ENCODE results near the gene SNN.

SNN gene

GRCh38 chr16:11681976-11682654, 13.9 kb downstream of the SNN start:
- no peak for DNase-seq

- no peak for DNase-seq
Observed at GRCh38 chr16:11682655-11683096, 14.4 kb downstream of the SNN start.

GRCh38 chr16:11683145-11683544, 14.9 kb downstream of the SNN start:
- DNase-seq = no peak

- DNase-seq = no peak
Observed at GRCh38 chr16:11684231-11685025, 16.2 kb downstream of the SNN start.

- no peak for DNase-seq
Observed at GRCh38 chr16:11685844-11686618, 17.8 kb downstream of the SNN start.

GRCh38 chr16:11686713-11687380, 18.6 kb downstream of the SNN start:
- no peak for DNase-seq

GRCh38 chr16:11687601-11688519, 19.6 kb downstream of the SNN start:
- no peak for DNase-seq

- DNase-seq = no peak
Observed at GRCh38 chr16:11688520-11688886, 20.2 kb downstream of the SNN start.

GRCh38 chr16:11689031-11689840, 21.0 kb downstream of the SNN start:
- no peak for DNase-seq

- DNase-seq = no peak
Observed at GRCh38 chr16:11691235-11691634, 23.0 kb downstream of the SNN start.

- no peak for DNase-seq
Observed at GRCh38 chr16:11691771-11692170, 23.5 kb downstream of the SNN start.

- no peak for DNase-seq
Observed at GRCh38 chr16:11692171-11692570, 23.9 kb downstream of the SNN start.

GRCh38 chr16:11692651-11693050, 24.4 kb downstream of the SNN start:
- DNase-seq = no peak

- no peak for DNase-seq
Observed at GRCh38 chr16:11696266-11697012, 28.2 kb downstream of the SNN start.

- DNase-seq = no peak
Observed at GRCh38 chr16:11697319-11697718, 29.1 kb downstream of the SNN start.

GRCh38 chr16:11698271-11698689, 30.0 kb downstream of the SNN start:
- no peak for DNase-seq

GRCh38 chr16:11699234-11699894, 31.1 kb downstream of the SNN start:
- DNase-seq = no peak

- no peak for DNase-seq
Observed at GRCh38 chr16:11700264-11701029, 32.2 kb downstream of the SNN start.

All from SHP77 (cell line).